AG04450 (cell line): ENCODE data around the gene LARP7. TPM values are rescaled to one million over a fixed set of nuclear protein-coding genes. Genes with fewer than 3 reads are reported as not detected.

Source experiments
- CTCF ChIA-PET: fragments of 300-600, 350-600 bp; formaldehyde crosslinking; extraction: SDS; loops from one replicate; lab custom pipeline; 2022; ENCODE audit warnings: antibody characterized with exemption, inconsistent platforms; lab: Charles Lee
- POLR2A ChIA-PET: fragments of 350-600 bp; formaldehyde crosslinking; extraction: SDS; loops from one replicate; lab custom pipeline; 2021; ENCODE audit warnings: antibody characterized with exemption, inconsistent platforms; lab: Yijun Ruan, JAX
- DNase-seq: peaks from one replicate; pipeline ENCODE4 v3.0.0-alpha.2; 2011; ENCODE audit warnings: low read depth, low spot score
- H3K27ac ChIP-seq: one replicate; pipeline ENCODE4 v1.5.1; 2012; ENCODE audit warnings: low read depth, low read length, control low read depth
- H3K27me3 ChIP-seq: one replicate; pipeline ENCODE4 v1.6.0; 2012; ENCODE audit warnings: low read length; ENCODE audit not compliant: control insufficient read depth, insufficient read depth
- H3K4me3 ChIP-seq: 2 replicates; pipeline ENCODE4 v1.5.1; 2011; ENCODE audit warnings: mild to moderate bottlenecking, low read depth, low read length, control low read depth
- H3K9me3 ChIP-seq: 2 replicates; pipeline ENCODE4 v1.5.1; 2012; ENCODE audit warnings: low read length; ENCODE audit not compliant: control insufficient read depth, insufficient read depth
- polyA plus RNA-seq: library from polyadenylated mRNA; depleted of rRNA; stranded (reverse); fragments of >200 nt; gene quantifications from 2 replicates; pipeline ENCODE4 v1.2.3, GENCODE V29; 2011
- TF ChIP-seq, protein P1 (sequence below): IDR thresholded peaks from 2 replicates; pipeline ENCODE4 v1.5.1; 2011; ENCODE audit warnings: low read depth, low read length, control low read depth, inconsistent platforms

Gene LARP7
- polyA plus RNA-seq, 1 experiment = 44.2 TPM

- DNase-seq = no peak
- ChIA-PET POLR2A (no interaction called here), CTCF (no interaction called here)
- Histone ChIP-seq H3K27ac (no peak overlapping the region), H3K27me3 (no peaks in the 10 kb centered on the region), H3K4me3 (no peak overlapping the region), H3K9me3 (no peaks in the 10 kb centered on the region)
- TF ChIP-seq, protein P1, sequence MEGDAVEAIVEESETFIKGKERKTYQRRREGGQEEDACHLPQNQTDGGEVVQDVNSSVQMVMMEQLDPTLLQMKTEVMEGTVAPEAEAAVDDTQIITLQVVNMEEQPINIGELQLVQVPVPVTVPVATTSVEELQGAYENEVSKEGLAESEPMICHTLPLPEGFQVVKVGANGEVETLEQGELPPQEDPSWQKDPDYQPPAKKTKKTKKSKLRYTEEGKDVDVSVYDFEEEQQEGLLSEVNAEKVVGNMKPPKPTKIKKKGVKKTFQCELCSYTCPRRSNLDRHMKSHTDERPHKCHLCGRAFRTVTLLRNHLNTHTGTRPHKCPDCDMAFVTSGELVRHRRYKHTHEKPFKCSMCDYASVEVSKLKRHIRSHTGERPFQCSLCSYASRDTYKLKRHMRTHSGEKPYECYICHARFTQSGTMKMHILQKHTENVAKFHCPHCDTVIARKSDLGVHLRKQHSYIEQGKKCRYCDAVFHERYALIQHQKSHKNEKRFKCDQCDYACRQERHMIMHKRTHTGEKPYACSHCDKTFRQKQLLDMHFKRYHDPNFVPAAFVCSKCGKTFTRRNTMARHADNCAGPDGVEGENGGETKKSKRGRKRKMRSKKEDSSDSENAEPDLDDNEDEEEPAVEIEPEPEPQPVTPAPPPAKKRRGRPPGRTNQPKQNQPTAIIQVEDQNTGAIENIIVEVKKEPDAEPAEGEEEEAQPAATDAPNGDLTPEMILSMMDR = no peak
These were observed 27.7 kb downstream of the LARP7 start for GRCh38 chr4:112664611-112665010.

DNA sequence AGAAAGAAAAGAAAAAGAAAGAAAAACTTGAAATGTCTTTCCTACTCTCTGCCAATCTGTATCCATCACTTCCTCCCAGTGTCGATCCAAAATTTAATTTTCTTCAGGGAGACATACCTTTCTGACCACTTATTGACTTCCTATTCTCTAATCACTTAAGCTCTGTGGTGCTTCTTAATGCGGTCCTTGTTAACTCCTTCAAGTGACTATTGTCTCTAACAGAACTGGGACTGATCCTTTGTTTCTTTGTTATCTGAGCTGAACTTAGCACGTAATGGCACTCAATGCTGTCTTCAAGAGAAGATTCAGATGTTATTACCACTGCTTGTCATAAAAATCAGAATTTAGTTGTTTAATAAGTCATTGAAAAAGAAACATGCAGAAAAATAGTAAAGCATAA, 31.2 kb downstream of the LARP7 start:
- TF ChIP-seq, protein P1 = no peak
- no peak for DNase-seq
- H3K27me3 ChIP-seq = no peaks in the 10 kb centered on the region
- no peak overlapping the region for H3K4me3 ChIP-seq
- CTCF ChIA-PET = no interaction called here
- H3K27ac ChIP-seq = no peak overlapping the region
- H3K9me3 ChIP-seq = no peaks in the 10 kb centered on the region
- POLR2A ChIA-PET = no interaction called here

DNA sequence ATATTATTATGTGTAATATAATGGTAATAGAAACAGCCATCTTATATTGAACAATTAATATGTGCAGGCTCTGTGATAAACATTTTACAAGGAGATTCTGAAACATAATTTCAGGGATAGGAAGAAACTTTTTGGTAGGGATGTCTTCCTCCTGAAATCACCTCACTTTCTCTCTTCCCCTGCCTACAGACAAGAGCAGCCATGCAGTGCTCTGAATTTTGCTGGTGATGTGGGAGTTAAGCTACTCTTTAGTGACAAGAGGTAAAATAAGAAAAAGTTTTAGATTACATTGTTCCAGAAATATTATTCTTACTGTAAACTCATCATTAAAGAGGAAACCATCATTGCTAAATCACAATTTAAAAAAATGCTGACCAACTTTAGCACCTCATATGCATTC, 36.1 kb downstream of the LARP7 start:
- no peaks in the 10 kb centered on the region for H3K27me3 ChIP-seq
- H3K27ac ChIP-seq = no peak overlapping the region
- H3K9me3 ChIP-seq = no peaks in the 10 kb centered on the region
- POLR2A ChIA-PET = no interaction called here
- CTCF ChIA-PET = interaction anchor here (0.5 kb wide), 1 partner anchor 92 kb away, joined by 4 read pairs; no protein-coding TSS in a partner anchor
- H3K4me3 ChIP-seq = no peak overlapping the region
- no peak for DNase-seq
- TF ChIP-seq, protein P1 = no peak

DNA sequence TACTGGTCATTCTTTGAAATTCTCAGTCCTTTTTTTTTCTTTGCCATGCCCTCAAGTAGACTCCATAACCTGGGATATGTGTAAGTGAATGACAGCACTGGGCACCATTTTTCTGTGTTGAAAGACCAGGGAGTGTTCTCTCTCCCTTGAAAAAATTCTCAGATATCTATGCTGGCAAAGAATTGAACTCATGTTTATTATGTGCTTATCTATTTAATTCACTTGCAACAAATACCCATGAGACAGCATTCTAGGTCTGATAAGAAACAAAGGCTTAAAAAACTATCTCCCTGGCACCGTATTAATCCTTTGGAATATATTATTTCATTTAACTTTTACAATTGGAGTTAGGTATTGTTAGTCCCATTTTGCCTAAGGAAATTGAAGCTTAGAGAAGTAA, 36.7 kb downstream of the LARP7 start:
- TF ChIP-seq, protein P1 = no peak
- no peaks in the 10 kb centered on the region for H3K9me3 ChIP-seq
- no peak overlapping the region for H3K4me3 ChIP-seq
- H3K27me3 ChIP-seq = no peaks in the 10 kb centered on the region
- POLR2A ChIA-PET = no interaction called here
- CTCF ChIA-PET = interaction anchor here (0.5 kb wide), 1 partner anchor 92 kb away, joined by 4 read pairs; no protein-coding TSS in a partner anchor
- no peak overlapping the region for H3K27ac ChIP-seq
- no peak for DNase-seq

DNA sequence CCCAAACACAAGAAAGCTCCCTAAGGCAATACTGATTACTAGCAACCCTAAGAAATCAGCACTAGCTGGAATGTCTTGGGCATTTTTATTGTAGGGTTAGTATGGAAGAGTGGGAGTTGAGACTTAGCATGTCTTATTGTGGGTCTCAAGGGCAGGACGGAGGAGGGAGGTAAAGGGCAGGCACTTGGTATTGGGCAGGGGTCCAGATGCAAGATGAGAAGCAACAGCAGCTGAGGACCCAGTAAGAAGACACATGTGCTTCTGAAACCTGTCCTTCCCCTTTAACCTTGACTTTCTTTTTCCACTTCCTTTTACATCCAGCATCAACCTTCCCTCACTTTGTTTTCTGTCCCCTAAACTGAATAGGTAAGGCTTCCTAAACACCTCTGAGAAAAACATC, 37.4 kb downstream of the LARP7 start:
- ChIA-PET POLR2A (no interaction called here), CTCF (no interaction called here)

More for the DNA sequence above, 37.4 kb downstream of the LARP7 start:
- Histone ChIP-seq H3K9me3 (no peaks in the 10 kb centered on the region), H3K27ac (no peak overlapping the region), H3K27me3 (no peaks in the 10 kb centered on the region), H3K4me3 (no peak overlapping the region)
- no peak for DNase-seq
- TF ChIP-seq, protein P1 = no peak
